ENCODE data around the gene SRGAP1.

The SRGAP1 gene

DNA sequence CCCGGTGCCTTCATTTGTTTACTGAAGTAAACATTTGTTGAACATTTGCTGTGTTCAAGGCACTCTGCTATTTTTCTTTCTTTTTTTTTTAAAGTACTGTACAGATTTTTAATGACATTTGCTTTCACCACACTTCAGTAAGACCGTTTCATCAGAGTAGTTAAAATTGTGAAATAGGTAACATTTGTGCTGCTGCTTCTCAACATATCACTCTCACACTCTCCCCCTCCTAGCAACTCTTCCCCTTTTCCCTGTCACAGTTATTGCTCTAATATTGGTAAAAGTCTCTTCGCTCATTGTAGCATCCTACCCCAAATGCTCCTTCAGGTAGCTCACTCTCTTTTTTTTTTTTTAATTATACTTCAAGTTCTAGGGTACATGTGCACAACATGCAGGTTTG is 49.6 kb downstream of the SRGAP1 start:
- POLR2A ChIA-PET = no interaction called here
- TF ChIP-seq, protein P1, sequence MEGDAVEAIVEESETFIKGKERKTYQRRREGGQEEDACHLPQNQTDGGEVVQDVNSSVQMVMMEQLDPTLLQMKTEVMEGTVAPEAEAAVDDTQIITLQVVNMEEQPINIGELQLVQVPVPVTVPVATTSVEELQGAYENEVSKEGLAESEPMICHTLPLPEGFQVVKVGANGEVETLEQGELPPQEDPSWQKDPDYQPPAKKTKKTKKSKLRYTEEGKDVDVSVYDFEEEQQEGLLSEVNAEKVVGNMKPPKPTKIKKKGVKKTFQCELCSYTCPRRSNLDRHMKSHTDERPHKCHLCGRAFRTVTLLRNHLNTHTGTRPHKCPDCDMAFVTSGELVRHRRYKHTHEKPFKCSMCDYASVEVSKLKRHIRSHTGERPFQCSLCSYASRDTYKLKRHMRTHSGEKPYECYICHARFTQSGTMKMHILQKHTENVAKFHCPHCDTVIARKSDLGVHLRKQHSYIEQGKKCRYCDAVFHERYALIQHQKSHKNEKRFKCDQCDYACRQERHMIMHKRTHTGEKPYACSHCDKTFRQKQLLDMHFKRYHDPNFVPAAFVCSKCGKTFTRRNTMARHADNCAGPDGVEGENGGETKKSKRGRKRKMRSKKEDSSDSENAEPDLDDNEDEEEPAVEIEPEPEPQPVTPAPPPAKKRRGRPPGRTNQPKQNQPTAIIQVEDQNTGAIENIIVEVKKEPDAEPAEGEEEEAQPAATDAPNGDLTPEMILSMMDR (IDR thresholded peaks at IDR 0.05; ENCODE audit: control extremely low read depth, extremely low read depth, low read depth, missing control alignments) = no peak
- no peak for DNase-seq (ENCODE audit: extremely low spot score)
- CTCF ChIA-PET = no interaction called here

DNA sequence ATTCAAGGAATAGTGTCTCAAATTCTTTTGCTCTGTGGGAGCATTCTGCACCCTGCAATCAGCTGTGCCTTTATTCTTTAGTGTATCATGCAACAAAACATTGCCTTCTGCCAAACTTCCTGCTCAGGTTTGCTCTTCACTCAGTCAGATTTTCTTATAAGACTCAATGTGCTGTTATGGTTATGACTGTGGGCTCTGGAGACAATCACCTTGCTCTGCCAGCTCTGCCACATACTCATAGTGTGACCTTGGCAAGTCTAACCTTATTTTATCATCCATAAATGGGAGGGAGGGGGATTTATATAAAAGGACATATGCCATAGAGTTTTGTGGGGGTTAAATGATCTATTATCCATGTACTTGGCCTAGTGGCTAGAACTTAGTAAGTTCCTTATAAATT is 51.3 kb downstream of the SRGAP1 start:
- no peak for DNase-seq (ENCODE audit: extremely low spot score)
- CTCF ChIA-PET = no interaction called here
- TF ChIP-seq, protein P1 (IDR thresholded peaks at IDR 0.05; ENCODE audit: control extremely low read depth, extremely low read depth, low read depth, missing control alignments) = no peak
- POLR2A ChIA-PET = no interaction called here

DNA sequence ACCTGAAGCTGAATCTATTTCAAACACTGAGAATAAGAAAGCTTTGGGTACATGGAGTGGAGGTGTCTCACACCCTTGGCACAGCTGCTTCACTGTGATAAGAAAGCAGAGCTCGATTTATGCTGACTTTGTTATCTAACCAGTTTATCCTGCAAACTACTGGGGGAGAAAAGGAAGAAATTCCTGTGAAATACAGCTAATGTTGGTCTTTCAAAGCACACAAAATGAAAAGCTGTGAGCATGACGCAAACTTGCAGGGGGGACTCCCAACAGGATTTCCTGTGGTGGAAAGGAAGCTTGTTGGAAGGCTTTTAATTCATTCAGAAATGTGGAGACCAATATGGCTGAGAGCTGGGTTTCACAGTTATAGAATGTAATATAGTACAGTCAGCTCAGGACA is 53.4 kb downstream of the SRGAP1 start:
- ChIA-PET CTCF (interaction anchor here (1.0 to 1.6 kb wide), 5 partner anchors 8 to 359 kb away, joined by 3 to 7 read pairs (median 3); no protein-coding TSS in a partner anchor), POLR2A (no interaction called here)
- DNase-seq (ENCODE audit: extremely low spot score) = no peak
- TF ChIP-seq, protein P1 (IDR thresholded peaks at IDR 0.05; ENCODE audit: control extremely low read depth, extremely low read depth, low read depth, missing control alignments) = no peak

DNA sequence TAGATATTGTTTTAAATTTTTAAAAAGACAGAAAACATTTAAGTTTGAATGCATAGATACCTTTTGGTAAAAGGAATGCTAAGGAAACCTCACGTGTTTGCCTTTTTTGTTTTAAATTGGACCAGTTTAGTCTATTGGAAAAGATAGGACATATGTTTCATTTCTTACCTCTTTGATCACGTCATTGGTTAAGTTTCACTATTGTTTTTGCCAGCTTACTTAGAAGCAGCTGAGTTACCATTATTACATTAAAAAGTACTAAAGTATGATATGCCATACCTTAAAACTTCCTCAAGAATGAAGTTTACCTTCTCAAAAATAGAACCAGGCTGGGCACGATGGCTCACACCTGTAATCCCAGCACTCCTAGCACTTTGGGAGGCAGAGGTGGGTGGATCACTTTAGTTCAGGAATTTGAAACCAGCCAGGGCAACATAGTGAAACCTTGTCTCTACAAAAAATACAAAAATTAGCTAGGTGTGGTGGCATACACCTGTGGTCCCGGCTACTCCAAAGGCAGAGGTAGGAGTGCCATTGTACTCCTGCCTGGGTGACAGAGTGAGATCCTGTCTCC is 54.4 kb downstream of the SRGAP1 start:
- DNase-seq (ENCODE audit: extremely low spot score) = no peak
- POLR2A ChIA-PET = no interaction called here
- CTCF ChIA-PET = interaction anchor here (1.2 to 1.4 kb wide), 3 partner anchors 9 to 11 kb away, joined by 3 to 7 read pairs (median 3); no protein-coding TSS in a partner anchor
- TF ChIP-seq, protein P1 (IDR thresholded peaks at IDR 0.05; ENCODE audit: control extremely low read depth, extremely low read depth, low read depth, missing control alignments) = no peak

DNA sequence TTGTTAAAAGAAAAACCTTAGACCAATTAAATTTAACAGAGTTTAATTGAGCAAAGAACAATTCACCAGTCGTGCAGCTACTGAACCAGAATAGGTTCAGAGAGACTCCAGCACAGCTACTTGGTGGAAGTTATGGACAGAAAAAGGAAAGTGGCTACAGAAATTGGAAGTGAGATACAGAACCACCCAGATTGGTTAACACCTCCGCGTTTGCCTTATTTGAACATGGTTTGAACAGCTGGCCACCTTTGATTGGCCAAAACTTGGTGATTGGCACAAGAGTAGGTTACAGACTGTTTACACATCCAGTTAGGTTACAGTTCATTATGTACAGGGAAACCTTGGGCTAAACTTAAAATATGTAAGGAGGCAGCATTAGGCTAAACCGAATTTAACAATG is 54.9 kb downstream of the SRGAP1 start:
- ChIA-PET POLR2A (no interaction called here), CTCF (interaction anchor here (1.3 to 1.4 kb wide), 2 partner anchors 9 kb away, joined by 3 read pairs; no protein-coding TSS in a partner anchor)
- TF ChIP-seq, protein P1 (IDR thresholded peaks at IDR 0.05; ENCODE audit: control extremely low read depth, extremely low read depth, low read depth, missing control alignments) = no peak
- no peak for DNase-seq (ENCODE audit: extremely low spot score)

DNA sequence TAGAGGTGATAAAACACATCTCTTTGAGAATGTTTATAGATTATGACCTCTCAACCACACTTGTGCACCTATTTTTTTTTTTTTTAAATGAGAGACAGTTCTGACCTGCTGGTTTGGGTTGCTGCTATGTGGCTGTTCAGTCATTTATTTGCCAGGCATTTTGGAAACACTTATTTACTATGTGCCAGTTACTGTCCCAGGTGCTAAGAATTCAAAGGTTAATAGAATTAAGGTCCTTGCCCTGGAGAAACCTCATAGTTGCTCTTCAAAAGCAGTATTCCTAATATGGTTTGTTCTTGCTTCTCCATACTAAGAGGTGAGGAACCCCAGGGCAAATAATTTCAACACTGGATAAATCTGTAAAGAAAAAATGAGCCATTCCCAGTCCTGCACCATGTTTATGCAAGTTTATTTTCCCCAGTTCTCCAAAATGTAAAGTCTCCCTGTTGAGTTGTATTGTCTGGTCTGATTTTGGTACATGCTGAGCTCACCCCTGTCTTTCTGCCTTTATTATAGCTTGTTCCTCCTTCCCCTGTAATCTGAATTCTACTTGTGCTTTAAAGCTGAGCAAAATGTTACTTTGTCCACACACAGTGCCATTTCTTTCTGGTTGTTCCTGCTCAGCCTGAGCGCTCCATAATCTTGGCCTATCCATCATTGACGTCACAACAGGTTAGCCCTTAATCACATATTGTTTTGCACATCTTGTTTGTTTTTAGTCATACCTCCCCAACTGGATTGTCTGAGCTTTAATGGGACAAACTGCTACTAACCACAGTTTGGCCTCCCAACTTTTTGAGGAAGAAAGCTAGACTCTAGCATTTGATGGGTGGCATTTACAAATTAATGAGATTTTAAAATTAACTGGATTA is 56.7 kb downstream of the SRGAP1 start:
- TF ChIP-seq, protein P1 (IDR thresholded peaks at IDR 0.05; ENCODE audit: control extremely low read depth, extremely low read depth, low read depth, missing control alignments) = no peak
- ChIA-PET POLR2A (no interaction called here), CTCF (interaction anchor here (1.1 to 1.6 kb wide), 2 partner anchors 12 to 58 kb away, joined by 3 to 5 read pairs; no protein-coding TSS in a partner anchor)
- DNase-seq (ENCODE audit: extremely low spot score) = no peak

Measured in GM10248 (cell line).